GM12801 (cell line): ENCODE results near the gene MAMDC4.

Experiments used
- TF ChIP-seq, protein P1 (sequence below): IDR thresholded peaks from one replicate; pipeline ENCODE4 v1.5.1; 2011; ENCODE audit warnings: control low read depth; ENCODE audit not compliant: insufficient read length; ENCODE audit errors: extremely low read depth

The MAMDC4 gene

DNA sequence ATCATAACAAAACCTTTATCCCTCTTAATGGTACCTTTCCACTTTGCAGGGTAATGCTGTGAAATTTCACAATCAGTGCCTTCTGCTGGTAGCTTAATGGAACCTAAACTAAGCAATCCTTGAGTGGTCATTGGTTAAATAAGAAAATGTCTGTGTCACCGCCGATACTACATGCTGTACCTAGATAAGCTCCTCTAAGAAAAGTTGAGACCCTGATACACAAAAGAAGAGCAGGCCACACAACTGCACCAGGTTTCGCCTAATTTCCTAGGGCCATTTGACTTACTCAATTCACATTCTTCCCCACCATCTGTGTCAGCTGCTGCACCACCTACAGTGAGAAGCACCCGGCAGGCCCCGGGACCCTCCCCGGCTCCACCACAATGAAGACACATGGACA is 23.0 kb downstream of the MAMDC4 start:
- TF ChIP-seq, protein P1, sequence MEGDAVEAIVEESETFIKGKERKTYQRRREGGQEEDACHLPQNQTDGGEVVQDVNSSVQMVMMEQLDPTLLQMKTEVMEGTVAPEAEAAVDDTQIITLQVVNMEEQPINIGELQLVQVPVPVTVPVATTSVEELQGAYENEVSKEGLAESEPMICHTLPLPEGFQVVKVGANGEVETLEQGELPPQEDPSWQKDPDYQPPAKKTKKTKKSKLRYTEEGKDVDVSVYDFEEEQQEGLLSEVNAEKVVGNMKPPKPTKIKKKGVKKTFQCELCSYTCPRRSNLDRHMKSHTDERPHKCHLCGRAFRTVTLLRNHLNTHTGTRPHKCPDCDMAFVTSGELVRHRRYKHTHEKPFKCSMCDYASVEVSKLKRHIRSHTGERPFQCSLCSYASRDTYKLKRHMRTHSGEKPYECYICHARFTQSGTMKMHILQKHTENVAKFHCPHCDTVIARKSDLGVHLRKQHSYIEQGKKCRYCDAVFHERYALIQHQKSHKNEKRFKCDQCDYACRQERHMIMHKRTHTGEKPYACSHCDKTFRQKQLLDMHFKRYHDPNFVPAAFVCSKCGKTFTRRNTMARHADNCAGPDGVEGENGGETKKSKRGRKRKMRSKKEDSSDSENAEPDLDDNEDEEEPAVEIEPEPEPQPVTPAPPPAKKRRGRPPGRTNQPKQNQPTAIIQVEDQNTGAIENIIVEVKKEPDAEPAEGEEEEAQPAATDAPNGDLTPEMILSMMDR = no peak

DNA sequence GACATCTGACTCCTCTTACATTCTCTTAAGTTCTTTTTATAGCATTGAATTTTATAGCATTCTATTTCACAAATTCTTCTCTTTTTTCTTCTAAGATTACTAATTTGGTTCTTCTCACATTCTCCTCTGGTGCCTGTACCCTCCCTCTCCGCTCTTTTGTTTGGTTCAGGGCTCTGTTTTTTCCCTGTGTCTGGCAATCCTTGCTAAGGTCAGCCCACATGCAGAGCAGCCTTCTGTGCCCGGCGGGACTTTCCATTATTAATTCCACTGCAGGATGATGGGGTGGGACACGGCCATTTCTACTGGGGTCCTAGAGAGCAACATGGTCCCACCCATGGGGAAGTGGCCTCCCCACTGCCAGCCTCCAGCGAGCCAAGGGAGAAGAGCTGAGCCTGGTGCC is 24.3 kb downstream of the MAMDC4 start:
- TF ChIP-seq, protein P1 = no peak

DNA sequence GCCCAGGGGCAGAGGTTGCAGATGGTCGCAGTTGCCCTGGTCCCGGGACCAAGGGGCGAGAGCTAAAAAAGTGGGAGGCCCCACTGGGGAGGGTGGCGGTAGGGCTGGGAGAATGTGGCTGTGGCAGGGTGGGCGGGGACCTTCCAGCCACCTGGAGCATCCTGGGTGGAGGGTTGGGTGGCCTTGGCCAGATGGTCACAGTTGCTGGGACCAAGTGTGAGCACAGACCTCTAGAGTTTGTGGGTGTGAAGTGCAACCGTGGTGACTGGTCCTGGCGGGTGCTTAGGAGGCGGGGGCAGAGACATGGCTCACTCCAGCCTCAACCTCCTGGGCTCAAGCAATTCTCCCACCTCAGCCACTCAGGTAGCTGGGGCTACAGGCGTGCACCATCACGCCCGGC is 28.5 kb downstream of the MAMDC4 start:
- TF ChIP-seq, protein P1 = no peak

DNA sequence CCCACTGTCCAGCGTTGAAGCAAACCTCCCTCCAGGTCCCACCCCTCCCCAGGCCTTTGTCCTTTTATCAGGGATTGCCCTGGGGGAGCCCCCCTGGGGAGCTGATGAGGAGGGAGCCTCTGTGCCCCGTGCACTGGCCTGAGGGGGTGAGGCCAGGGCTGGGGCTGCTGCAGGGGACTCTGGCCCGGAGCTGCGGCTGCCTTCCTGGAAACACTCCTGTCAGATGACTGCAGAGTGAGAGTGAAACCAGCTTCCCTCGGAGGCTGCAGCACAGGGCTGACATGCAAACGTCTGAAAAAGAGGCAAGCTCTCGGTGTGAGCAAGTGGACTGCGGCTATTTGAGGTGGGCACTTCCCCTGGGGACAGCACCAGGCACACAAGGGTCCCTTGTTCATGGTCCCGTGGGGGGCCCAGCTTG is 29.6 kb downstream of the MAMDC4 start:
- TF ChIP-seq, protein P1 = no peak

DNA sequence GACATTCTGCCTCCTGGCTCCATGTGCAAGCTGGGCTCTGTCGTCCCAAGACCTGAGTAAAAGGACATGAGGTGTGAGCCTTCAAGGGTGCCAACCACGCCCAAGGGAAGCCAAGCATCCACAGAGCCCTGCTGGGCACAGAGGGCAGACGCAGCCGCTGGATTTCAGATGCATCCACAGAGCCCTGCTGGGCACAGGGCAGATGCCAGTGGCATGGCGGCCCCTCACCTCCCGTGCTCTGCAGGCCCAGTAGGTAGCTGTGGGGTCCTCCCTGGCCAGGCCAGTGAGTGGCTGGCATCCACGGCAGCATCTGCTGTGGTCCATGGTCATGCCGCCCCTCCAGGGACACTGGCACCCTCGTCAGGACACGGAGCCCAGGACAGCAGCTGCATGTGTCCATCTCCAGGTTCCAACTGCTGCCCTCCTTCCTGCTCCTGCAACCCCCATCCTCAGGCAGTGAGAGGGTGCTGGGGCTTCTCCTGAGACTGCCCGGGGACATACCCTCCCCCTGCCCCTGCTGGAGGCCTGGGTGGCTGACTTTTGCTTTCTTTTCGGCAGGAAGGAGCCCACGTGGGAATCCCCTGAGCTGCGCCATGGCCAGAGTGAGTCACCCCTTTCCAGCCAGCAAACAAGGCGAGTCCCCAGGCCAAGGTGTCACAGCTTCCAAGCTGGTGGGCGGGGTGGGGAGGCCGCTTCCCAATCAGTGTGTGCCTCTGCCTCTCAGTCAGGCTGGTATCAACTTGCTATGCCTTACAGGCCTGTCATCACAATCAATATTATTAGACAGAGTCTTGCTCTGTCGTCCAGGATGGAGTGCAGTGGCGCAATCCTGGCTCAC is 30.2 kb downstream of the MAMDC4 start:
- TF ChIP-seq, protein P1 = no peak

DNA sequence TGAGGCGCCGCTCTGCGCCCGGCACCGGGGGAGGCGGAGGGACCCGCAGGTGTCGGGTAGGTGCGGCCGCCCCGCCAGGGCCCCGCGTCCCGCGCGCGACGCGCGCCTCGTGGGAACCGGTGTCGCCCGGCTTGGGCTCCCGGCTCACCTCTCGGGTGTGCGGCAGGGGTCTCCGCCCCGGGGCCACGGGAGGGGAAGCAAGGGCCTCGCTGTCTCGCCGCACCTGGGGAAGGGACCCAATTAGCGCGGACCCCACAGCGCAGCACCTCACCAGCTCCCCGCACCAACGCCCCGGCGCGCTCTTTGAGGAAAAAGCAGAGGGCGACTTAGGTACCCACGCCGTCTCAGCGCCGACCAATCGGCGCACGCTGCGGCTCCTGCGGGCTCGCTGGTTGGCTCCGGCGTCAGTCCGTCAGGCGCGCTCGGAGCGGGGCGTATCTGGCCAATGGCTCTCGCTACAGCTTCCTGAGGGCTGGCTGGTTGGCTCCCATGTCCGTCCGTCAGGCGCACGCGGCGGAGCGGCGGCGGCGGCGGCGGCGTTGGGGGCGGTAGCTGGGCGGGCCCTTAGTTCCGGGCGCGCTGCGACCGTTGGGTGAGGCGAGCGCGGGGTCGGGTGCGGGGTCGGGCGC is 33.9 kb downstream of the MAMDC4 start, which contains the start of gene TRAF2:
Gene TRAF2 (plus strand): TSS at position 567 of the 629 bp plus-strand sequence. CDS start 12,225 bp downstream, outside the sequence.
- TF ChIP-seq, protein P1 = no peak
